Measurements from ENCODE around the gene RNASEH1. TPM values are rescaled to one million over a fixed set of nuclear protein-coding genes. Genes with fewer than 3 reads are reported as not detected.
"Not testable (repeated sequence)": the region's sequence is repeated elsewhere in the genome, so short reads cannot be mapped to it uniquely, and the experiment has no call there.

RNASEH1 gene
- total and polyA plus RNA-seq, 9 donors, result 10.3 to 23.9 (median 16.8) TPM

- no peak overlapping the region for H3K27ac ChIP-seq
- H3K27me3 ChIP-seq, result no peaks in the 10 kb centered on the region
- no peak overlapping the region for H3K4me3 ChIP-seq
- TF ChIP-seq EP300 (IDR thresholded peaks at IDR 0.05) (no peak), CTCF (IDR thresholded peaks at IDR 0.05) (no peak), POLR2A (IDR thresholded peaks at IDR 0.05) (no peak)
- intact Hi-C loops (cut with DNase I), result no loop called here
- DNase-seq, result no peak
- 74 to 83% (median 81%) methylated on average over 13 of the region's 13 CpGs for WGBS, 3 donors
- H3K4me1 ChIP-seq (ENCODE audit: insufficient read depth), result peaks cover 1% of the 10 kb centered on the region
- no peaks in the 10 kb centered on the region for H3K36me3 ChIP-seq
- H3K9me3 ChIP-seq, result no peaks in the 10 kb centered on the region
Measured at GRCh38 chr2:3503483-3503882, 54.6 kb downstream of the RNASEH1 start.

- intact Hi-C loops (cut with DNase I), result no loop called here
- TF ChIP-seq POLR2A (IDR thresholded peaks at IDR 0.05) (no peak), CTCF (IDR thresholded peaks at IDR 0.05) (no peak), EP300 (IDR thresholded peaks at IDR 0.05) (no peak)
- H3K4me3 ChIP-seq, result no peak overlapping the region
- H3K36me3 ChIP-seq, result no peaks in the 10 kb centered on the region
- DNase-seq, result no peak
- H3K4me1 ChIP-seq (ENCODE audit: insufficient read depth), result peaks cover 1% of the 10 kb centered on the region
- no peaks in the 10 kb centered on the region for H3K9me3 ChIP-seq
- H3K27me3 ChIP-seq, result no peaks in the 10 kb centered on the region
- H3K27ac ChIP-seq, result no peak overlapping the region
- 93 to 94% (median 93%) methylated on average over 14 of the region's 14 CpGs for WGBS, 3 donors
Measured at GRCh38 chr2:3503046-3503445, 55.1 kb downstream of the RNASEH1 start.

- no peak for TF ChIP-seq EP300 (IDR thresholded peaks at IDR 0.05)
- no peak for TF ChIP-seq CTCF (IDR thresholded peaks at IDR 0.05)
- no peak for TF ChIP-seq POLR2A (IDR thresholded peaks at IDR 0.05)
- H3K36me3 ChIP-seq, result no peaks in the 10 kb centered on the region
- intact Hi-C loops (cut with DNase I), result no loop called here
- no peak overlapping the region for H3K4me3 ChIP-seq
- H3K9me3 ChIP-seq, result no peaks in the 10 kb centered on the region
- 94 to 97% (median 94%) methylated on average over 32 to 34 of the region's 34 CpGs for WGBS, 3 donors
- no peak for DNase-seq
- no peaks in the 10 kb centered on the region for H3K27me3 ChIP-seq
- no peak overlapping the region for H3K27ac ChIP-seq
- H3K4me1 ChIP-seq (ENCODE audit: insufficient read depth), result peaks cover 1% of the 10 kb centered on the region
Measured at GRCh38 chr2:3500326-3500899, 57.7 kb downstream of the RNASEH1 start.

- Histone ChIP-seq H3K27ac (no peak overlapping the region), H3K4me1 (ENCODE audit: insufficient read depth) (peaks cover 8% of the 10 kb centered on the region), H3K27me3 (no peaks in the 10 kb centered on the region), H3K36me3 (no peaks in the 10 kb centered on the region), H3K9me3 (no peaks in the 10 kb centered on the region), H3K4me3 (no peak overlapping the region)
- 92 to 94% (median 93%) methylated on average over 18 of the region's 18 CpGs for WGBS, 3 donors
- TF ChIP-seq CTCF (IDR thresholded peaks at IDR 0.05) (no peak), EP300 (IDR thresholded peaks at IDR 0.05) (no peak), POLR2A (IDR thresholded peaks at IDR 0.05) (no peak)
- intact Hi-C loops (cut with DNase I), result no loop called here
- DNase-seq, result no peak
Measured at GRCh38 chr2:3498783-3499394, 59.2 kb downstream of the RNASEH1 start.

GRCh38 chr2:3496708-3497080, 61.4 kb downstream of the RNASEH1 start:
- 91 to 94% (median 94%) methylated on average over 15 of the region's 15 CpGs for WGBS, 3 donors
- intact Hi-C loops (cut with DNase I); H3K4me1 ChIP-seq (ENCODE audit: insufficient read depth); H3K4me3 ChIP-seq; H3K27me3 ChIP-seq; DNase-seq; H3K27ac ChIP-seq; H3K36me3 ChIP-seq; H3K9me3 ChIP-seq: not testable (repeated sequence)

Measured in ovary (tissue), 9 donors.